ENCODE measurements around the gene MYEF2. TPM values are rescaled to one million over a fixed set of nuclear protein-coding genes. Genes with fewer than 3 reads are reported as not detected.

The MYEF2 gene
- total and polyA plus RNA-seq, 2 of the 8 experiments (the other 6 are each of a cell fraction or from before 2014, with no cell fraction given) = 18.9 to 79.2 TPM

DNA sequence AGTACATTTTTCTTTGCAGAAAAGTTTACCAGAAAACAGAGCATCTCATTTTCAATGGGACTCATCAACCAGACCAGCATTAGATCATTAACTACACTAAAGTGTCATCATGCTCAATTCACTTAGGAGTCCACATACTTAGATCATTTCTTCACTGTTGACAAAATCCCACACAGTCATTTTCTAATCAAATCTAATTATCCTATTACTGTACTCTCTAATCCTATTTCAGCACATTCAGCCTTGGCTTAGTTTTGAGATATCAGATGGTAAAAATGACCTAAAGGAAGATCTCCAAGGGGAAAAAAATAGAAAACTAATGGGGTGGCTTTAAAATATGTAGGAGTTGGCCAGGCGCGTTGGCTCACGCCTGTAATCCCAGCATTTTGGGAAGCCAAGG lies 8.2 kb upstream of the MYEF2 start:
- H3K23ac ChIP-seq (ENCODE audit: insufficient read length) = no peak overlapping the region
- CTCF ChIA-PET (ENCODE audit: partially characterized antibody) = interaction anchor here (1.5 kb wide), 1 partner anchor 13 kb away, joined by 3 read pairs; no protein-coding TSS in a partner anchor
- 97% methylated on average over 3 of the region's 3 CpGs; no CpG with 5 or more reads in 1 of the 2 experiments for WGBS, 2 experiments (ENCODE audit: extremely low coverage in 1 of 2, insufficient coverage in 1 of 2, insufficient read length in 1 of 2, insufficient replicate concordance in 2 of 2, low coverage in 1 of 2, low lambda C conversion rate in 2 of 2, missing lambda C conversion rate in 1 of 2)
- no peak for TF ChIP-seq SIX5 (IDR thresholded peaks at IDR 0.05; ENCODE audit: low read depth, low read length)
- TF ChIP-seq JUN (IDR thresholded peaks at IDR 0.05; ENCODE audit: low read depth, low read length) = no peak

More for the DNA sequence above, 8.2 kb upstream of the MYEF2 start:
- Histone ChIP-seq H3K4me3 (ENCODE audit: extremely low read depth in 1 of 4, insufficient read depth in 2 of 4, low read depth in 3 of 4, low read length in 4 of 4) (no peak overlapping the region), H3K4me1 (replicated peaks in 1 of 4; ENCODE audit: control insufficient read depth in 3 of 4, insufficient read depth in 4 of 4, low read length in 3 of 4) (no peaks in the 10 kb centered on the region), H4K91ac (replicated peaks; ENCODE audit: insufficient read length, low read length) (no peak overlapping the region), H3K9ac (replicated peaks in 1 of 4; ENCODE audit: extremely low read depth in 1 of 4, low read depth in 3 of 4, low read length in 3 of 4) (no peak overlapping the region), H2BK15ac (ENCODE audit: low read length) (no peak overlapping the region), H3K56ac (replicated peaks; ENCODE audit: insufficient read length, low read depth, low read length) (no peak overlapping the region), H4K5ac (ENCODE audit: insufficient read length, low read depth, low read length) (no peak overlapping the region), H2BK12ac (ENCODE audit: low read depth, low read length) (no peak overlapping the region), H2BK120ac (replicated peaks; ENCODE audit: low read depth, low read length) (no peak overlapping the region), H3K4me2 (ENCODE audit: insufficient read depth in 1 of 2, low read depth in 2 of 2, low read length in 2 of 2) (no peak overlapping the region), H3K4ac (replicated peaks; ENCODE audit: insufficient read length, low read depth, low read length) (no peak overlapping the region), H3K36me3 (ENCODE audit: control insufficient read depth in 2 of 4, insufficient read depth in 4 of 4, low read length in 3 of 4) (no peaks in the 10 kb centered on the region), H2AK5ac (ENCODE audit: low read depth, low read length) (no peak overlapping the region), H2BK5ac (ENCODE audit: low read depth, low read length) (no peak overlapping the region), H4K8ac (ENCODE audit: extremely low read depth, insufficient read depth, low read length) (no peak overlapping the region), H3K18ac (ENCODE audit: extremely low read depth, low read length) (no peak overlapping the region), H3K79me2 (ENCODE audit: control insufficient read depth in 1 of 2, insufficient read depth in 2 of 2, low read length in 2 of 2) (no peaks in the 10 kb centered on the region), H2BK20ac (ENCODE audit: low read length) (no peak overlapping the region), H2AFZ (ENCODE audit: low read length) (no peak overlapping the region), H3K79me1 (ENCODE audit: low read depth, low read length) (no peaks in the 10 kb centered on the region), H3K27me3 (replicated peaks in 1 of 4; ENCODE audit: control insufficient read depth in 3 of 4, extremely low read depth in 1 of 4, insufficient read depth in 3 of 4, low read length in 3 of 4) (no peaks in the 10 kb centered on the region), H3K9me3 (ENCODE audit: insufficient read depth in 2 of 2, low read depth in 1 of 2, low read length in 1 of 2) (no peaks in the 10 kb centered on the region), H4K20me1 (replicated peaks in 1 of 2; ENCODE audit: control insufficient read depth in 1 of 2, insufficient read depth in 2 of 2, low read length in 2 of 2) (no peaks in the 10 kb centered on the region), H3K23me2 (ENCODE audit: low read depth, low read length) (peaks cover 3% of the 10 kb centered on the region; the same call in 1 of the 2 replicates), H3K14ac (ENCODE audit: insufficient read length) (no peak overlapping the region), H3K27ac (ENCODE audit: low read depth, low read length) (no peak overlapping the region)
- POLR2A ChIA-PET (ENCODE audit: partially characterized antibody) = no interaction called here
- FAIRE-seq (no peak), DNase-seq (ENCODE audit: low read depth in 1 of 2, low spot score in 2 of 2) (no peak)
